Fibroblast of skin of abdomen (primary cell): Measurements from ENCODE around the gene PSMA2.
"Not testable (repeated sequence)": the region's sequence is repeated elsewhere in the genome, so short reads cannot be mapped to it uniquely, and the experiment has no call there.

ENCODE experiments used
- DNase-seq: peaks from one replicate; pipeline ENCODE4 v3.0.0-alpha.2; 2013

The PSMA2 gene

GRCh38 chr7:42900842-42901241 lies 31.1 kb downstream of the PSMA2 start:
- DNase-seq, result no peak

GRCh38 chr7:42893346-42894240 lies 38.4 kb downstream of the PSMA2 start:
- DNase-seq, result no peak

- no peak for DNase-seq
Observed at GRCh38 chr7:42886893-42887505, 45.0 kb downstream of the PSMA2 start.

DNA sequence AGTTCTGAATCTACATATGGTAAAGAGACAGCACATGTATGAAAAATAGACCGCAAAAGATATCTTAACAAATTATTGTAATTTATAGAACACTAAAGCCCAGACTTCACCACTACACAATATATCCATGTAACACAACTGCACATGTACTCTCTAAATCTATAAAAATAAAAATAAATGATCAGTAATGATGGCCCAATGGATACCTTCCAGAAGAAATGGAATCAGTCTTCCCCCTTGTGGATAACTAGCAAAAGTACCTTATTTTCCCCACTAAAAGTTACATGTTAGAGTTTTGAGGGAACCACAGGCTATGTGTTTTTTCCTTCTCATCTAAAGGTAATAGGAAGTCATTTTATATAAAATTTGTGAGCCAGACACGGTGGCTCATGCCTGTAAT lies 45.8 kb downstream of the PSMA2 start:
- DNase-seq, result peak; percentile 12

GRCh38 chr7:42885183-42885582 lies 46.8 kb downstream of the PSMA2 start:
- DNase-seq, result not testable (repeated sequence)

DNA sequence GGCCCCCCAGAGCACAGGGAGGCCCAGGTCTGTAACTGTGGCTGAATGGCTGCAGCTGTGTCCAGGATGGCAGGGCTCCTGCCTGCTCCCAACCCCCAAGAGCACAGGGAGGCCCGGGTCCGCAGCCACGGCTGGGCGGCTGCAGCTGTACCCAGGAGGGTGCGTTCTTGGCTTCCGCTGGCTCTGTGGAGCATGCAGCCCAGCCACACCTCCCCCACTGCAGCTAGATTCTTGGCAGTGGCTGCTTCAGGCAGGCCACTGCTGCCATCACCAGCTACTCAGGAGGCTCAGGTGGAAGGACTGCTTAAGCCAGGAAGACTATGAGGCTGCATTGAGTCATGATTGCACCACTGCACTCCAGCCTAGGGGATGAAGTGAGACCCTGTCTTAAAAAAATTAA lies 48.0 kb downstream of the PSMA2 start:
- no peak for DNase-seq

DNA sequence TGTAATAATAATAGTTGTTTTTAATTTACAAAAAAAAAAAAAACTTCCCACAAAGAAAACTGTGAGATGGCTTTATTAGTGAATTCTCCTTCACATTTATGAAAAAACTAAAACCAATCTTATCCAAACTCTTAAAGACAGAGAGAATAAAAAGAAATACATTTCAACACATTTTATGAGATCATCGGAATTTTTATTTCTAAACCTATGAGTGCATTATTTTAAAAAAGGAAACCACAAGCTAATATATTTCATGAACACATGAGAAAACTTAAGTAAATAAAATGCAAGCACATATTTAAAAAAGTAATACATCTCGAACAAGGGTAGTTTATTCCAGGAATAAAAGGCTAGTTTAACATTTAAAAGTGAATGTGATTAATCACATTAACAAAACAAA lies 51.6 kb downstream of the PSMA2 start:
- DNase-seq, result no peak

- DNase-seq, result no peak
Observed at GRCh38 chr7:42878303-42878702, 53.7 kb downstream of the PSMA2 start.

DNA sequence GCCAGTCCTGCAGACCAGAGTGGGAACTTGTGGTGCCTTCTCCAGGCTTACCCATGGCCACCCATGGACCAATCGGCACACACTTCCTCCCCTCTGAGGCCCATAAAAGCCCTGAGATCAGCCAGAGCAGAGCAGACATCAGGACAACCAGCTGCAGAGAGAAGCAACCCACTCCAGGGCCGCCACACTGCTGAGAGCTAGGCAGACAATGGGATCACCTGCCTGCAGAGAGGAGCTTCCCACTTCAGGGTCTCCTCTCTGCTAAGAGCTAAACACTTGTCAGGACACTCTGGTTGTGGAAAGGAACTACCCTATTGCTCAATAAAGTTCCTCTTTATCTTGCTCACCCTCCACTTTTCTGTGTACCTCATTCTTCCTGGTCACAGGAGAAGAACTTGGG lies 54.1 kb downstream of the PSMA2 start:
- DNase-seq, result no peak

- DNase-seq, result peak; percentile 60
Observed at GRCh38 chr7:42876182-42877068, 55.5 kb downstream of the PSMA2 start.

DNA sequence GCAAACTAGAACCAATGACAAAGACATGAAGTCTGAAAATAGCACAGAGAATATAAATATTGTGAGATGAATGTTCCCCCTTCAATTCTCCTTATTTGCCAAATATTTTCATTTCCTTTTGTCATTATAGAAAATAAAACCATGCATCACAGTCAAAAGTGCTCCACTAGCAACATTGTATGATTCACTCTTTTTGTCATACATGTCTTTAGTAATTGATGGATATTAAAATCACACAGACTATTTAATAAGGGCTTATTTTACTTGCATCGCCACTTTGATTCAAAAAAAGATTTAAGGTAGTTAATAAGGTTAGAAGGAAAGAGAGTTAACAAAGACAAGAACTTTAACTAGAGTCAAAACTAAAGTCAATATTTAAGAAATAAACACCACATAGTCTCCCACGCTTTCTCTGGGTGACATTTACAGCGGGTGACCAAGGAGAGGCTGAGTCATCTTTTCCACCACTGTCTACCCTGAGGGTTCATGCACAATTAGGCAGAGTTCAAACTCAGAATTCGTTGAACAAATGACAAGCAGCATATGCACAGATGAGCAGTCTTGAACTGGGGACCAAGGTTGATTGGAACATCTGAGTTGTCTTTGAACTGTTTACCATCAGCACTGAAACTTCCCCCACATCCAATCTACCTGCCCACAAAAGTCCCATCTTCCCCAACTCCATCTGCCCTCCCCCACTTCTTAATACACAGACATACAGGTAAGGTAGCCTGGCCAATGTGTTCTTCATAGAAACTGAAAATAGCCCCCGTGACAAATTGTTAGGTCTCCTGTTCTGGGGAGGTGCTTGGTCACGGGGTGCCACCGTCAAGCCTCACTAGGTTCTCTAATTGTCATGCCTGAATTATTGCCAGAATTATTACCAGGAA lies 62.6 kb downstream of the PSMA2 start:
- DNase-seq, result no peak

- DNase-seq, result no peak
Observed at GRCh38 chr7:42868480-42868879, 63.5 kb downstream of the PSMA2 start.
